CD4-positive, alpha-beta T cell treated with Interleukin-17A for 1 hour (primary cell): ENCODE data around the gene RASL11A.
"Not testable (repeated sequence)": the region's sequence is repeated elsewhere in the genome, so short reads cannot be mapped to it uniquely, and the experiment has no call there.

Source experiments
- DNase-seq: peaks from one replicate; pipeline ENCODE4 v3.0.0-alpha.2; 2020

The RASL11A gene

DNA sequence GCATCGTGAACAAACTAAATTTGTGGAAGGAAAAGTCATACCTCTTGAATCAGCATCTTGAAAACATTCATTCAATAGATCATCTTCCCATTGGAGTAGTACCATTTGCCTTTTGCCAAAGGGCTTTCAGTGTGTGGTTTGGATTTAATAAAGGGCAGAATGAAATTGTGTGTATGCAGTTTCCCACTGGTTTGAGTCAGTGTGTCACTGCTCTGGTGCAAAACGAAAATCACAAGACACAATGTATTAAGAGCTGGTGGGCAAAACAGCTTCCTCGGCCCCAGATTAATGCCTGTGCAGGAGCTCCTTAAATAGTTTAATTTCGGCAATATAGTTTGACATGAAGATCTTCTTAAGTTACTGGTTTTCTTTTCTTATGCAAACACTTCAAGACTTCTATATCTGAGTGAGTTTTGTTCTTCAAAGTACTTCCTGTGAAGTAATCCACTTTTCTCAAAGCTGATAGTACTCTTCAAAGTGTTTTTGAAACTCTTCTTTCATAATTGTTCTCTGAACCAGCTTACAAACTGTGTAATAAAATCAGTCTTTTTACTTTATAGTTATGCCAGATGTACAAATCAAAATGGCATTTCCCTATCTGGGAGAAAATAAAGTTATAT, 32.1 kb downstream of the RASL11A start:
- DNase-seq, result no peak

DNA sequence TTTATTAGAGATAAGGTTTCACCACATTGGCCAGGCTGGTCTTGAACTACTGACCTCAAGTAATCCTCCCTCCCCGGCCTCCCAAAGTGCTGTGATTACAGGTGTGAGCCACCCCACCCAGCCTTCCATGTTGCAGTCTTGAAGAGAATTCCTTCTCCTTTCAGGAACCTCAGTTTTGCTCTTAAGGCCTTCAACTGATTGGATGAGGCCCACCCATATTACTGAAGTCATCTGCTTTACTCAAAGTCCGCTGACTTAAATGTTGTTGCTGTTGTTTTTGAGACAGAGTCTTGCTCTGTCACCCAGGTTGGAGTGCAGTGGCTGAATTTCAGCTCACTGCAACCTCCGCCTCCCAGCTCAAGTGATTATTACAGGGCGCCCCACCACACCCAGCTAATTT, 33.5 kb downstream of the RASL11A start:
- DNase-seq, result no peak

- DNase-seq, result no peak
Measured at GRCh38 chr13:27304611-27305010, 34.0 kb downstream of the RASL11A start.

- no peak for DNase-seq
Measured at GRCh38 chr13:27306364-27306763, 35.7 kb downstream of the RASL11A start.

DNA sequence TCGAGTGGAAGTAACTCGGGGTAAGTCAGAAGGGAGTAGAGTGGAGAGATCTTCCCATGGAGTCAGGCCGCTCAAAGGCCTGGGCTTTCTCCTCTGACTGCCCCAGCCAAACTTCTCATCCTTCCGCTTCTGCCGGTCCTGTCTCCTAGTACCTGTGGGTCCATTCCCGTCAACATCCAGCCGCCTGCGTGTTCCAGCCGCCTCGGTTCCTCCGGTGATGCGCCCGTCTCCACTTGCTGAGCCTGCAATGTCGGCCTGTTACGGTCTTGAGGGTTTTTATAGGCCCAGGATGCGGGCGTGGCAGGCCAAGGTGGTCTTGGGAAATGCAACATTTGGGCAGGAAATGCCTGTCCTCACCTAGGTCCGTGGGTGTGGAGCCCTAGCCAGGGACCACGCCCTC, 38.3 kb downstream of the RASL11A start:
- no peak for DNase-seq

- no peak for DNase-seq
Measured at GRCh38 chr13:27309401-27309958, 38.9 kb downstream of the RASL11A start.

- no peak for DNase-seq
Measured at GRCh38 chr13:27309967-27310598, 39.5 kb downstream of the RASL11A start.

- no peak for DNase-seq
Measured at GRCh38 chr13:27310946-27311345, 40.3 kb downstream of the RASL11A start.

DNA sequence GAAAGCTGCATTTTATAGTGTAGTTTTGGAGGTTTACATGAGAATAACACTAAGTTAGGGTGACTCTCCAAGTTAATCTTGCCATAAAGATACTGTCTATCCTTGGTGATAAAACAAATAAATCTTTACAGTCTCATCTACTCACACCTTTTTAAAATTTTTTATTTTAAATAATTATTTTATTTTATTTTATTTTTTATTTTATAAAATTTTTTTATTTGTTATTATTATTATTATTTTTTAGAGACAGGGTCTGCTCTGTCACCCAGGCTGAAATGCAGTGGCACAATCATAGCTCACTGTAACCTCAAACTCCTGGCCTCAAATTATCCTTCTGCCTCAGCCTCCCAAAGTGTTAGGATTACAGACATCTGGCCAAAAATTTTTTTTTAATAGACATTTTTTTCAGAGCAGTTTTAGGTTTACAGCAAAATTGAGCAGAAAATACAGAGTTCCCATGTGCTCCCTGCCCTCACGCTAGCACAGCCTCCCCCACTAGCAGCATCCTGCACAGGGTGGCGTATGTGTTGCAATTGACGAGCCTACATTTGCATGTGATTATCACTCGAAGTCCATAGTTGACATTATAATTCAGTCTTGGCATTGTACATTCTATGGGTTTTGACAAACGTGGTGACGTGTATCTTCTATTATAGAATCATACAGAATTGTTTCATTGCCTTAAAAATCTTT, 41.0 kb downstream of the RASL11A start:
- no peak for DNase-seq

- no peak for DNase-seq
Measured at GRCh38 chr13:27313770-27314169, 43.1 kb downstream of the RASL11A start.

- no peak for DNase-seq
Measured at GRCh38 chr13:27319404-27319803, 48.8 kb downstream of the RASL11A start.

- no peak for DNase-seq
Measured at GRCh38 chr13:27321468-27322431, 51.1 kb downstream of the RASL11A start.

DNA sequence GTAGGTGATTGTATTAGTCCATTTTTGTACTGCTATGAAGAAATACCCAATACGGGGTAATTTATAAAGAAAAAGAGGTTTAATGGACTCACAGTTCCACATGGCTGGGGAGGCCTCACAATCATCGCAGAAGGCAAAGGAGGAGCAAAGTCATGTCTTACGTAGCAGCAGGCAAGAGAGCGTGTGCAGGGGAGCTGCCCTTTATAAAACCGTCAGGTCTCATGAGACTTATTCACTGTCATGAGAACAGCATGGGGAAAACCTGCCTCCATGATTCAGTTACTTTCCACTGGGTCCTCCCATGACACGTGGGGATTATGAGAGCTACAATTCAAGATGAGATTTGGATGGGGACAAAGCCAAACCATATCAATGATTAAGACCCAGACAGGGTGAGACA, 51.8 kb downstream of the RASL11A start:
- DNase-seq, result not testable (repeated sequence)
